ENCODE measurements around the gene EDEM2. TPM values are rescaled to one million over a fixed set of nuclear protein-coding genes. Genes with fewer than 3 reads are reported as not detected.

The EDEM2 gene
- total RNA-seq, 1 donor from 2014 or later: 33.4 TPM

DNA sequence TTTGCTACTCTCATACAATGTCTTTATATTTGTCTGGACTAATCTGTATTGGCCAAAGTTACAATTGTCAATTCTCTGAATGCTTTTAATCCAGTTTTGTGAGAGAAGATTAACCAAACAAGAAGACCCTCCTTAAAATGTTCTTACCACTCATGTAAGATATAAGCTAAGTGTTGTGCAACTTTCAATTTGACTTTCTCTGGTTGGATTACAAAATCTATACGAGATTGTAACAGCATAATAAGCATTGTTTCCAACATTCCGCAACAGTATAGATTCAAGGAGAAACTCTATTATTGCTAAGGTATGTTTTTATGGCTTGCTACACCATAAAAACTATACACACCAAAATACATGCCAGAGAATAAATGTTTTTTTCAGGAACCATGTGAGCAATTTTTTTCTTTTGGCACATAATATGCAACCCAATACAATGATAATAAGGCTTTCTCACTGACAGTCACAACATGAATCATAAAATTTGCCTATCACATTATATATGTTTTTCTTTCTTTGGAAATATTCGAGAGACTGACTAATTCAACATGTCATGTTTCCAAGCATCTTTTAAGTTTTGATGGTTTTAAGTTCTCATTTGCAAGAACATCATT lies 42.3 kb downstream of the EDEM2 start:
- H3K4me3 Mint-ChIP-seq (ENCODE audit: unreplicated experiment): no peak overlapping the region
- H3K79me2 ChIP-seq (ENCODE audit: insufficient read depth, low read length): no peaks in the 10 kb centered on the region
- TF ChIP-seq EZH2 (IDR thresholded peaks at IDR 0.05; ENCODE audit: insufficient read depth, low read length): no peak
- TF ChIP-seq, protein P1, sequence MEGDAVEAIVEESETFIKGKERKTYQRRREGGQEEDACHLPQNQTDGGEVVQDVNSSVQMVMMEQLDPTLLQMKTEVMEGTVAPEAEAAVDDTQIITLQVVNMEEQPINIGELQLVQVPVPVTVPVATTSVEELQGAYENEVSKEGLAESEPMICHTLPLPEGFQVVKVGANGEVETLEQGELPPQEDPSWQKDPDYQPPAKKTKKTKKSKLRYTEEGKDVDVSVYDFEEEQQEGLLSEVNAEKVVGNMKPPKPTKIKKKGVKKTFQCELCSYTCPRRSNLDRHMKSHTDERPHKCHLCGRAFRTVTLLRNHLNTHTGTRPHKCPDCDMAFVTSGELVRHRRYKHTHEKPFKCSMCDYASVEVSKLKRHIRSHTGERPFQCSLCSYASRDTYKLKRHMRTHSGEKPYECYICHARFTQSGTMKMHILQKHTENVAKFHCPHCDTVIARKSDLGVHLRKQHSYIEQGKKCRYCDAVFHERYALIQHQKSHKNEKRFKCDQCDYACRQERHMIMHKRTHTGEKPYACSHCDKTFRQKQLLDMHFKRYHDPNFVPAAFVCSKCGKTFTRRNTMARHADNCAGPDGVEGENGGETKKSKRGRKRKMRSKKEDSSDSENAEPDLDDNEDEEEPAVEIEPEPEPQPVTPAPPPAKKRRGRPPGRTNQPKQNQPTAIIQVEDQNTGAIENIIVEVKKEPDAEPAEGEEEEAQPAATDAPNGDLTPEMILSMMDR (IDR thresholded peaks at IDR 0.05; ENCODE audit: insufficient read depth, low read depth, low read length): no peak
- no peaks in the 10 kb centered on the region for H3K9me3 Mint-ChIP-seq (ENCODE audit: unreplicated experiment)
- no peaks in the 10 kb centered on the region for H3K27me3 Mint-ChIP-seq (ENCODE audit: low read depth, unreplicated experiment)
- H3K4me1 Mint-ChIP-seq (ENCODE audit: low read depth, unreplicated experiment): no peaks in the 10 kb centered on the region
- no peaks in the 10 kb centered on the region for H3K4me1 ChIP-seq (ENCODE audit: insufficient read depth, low read length)
- H3K27ac Mint-ChIP-seq (ENCODE audit: unreplicated experiment): no peak overlapping the region
- no peak for FAIRE-seq
- H3K4me2 ChIP-seq (ENCODE audit: low read length): no peak overlapping the region
- no peaks in the 10 kb centered on the region for H3K36me3 ChIP-seq (ENCODE audit: insufficient read depth, low read length)
- H3K9me3 ChIP-seq (ENCODE audit: insufficient read depth, low read depth, low read length): no peaks in the 10 kb centered on the region
- no peaks in the 10 kb centered on the region for H3K27me3 ChIP-seq (ENCODE audit: insufficient read depth, low read length)
- peaks cover 2% of the 10 kb centered on the region for H3K36me3 Mint-ChIP-seq (ENCODE audit: low read depth, unreplicated experiment)
- no peak overlapping the region for H3K4me3 ChIP-seq (ENCODE audit: insufficient read depth, low read depth, low read length)
- no peak overlapping the region for H3K27ac ChIP-seq (ENCODE audit: low read depth, low read length)
- DNase-seq (ENCODE audit: low read depth): no peak
- no peak overlapping the region for H3K9ac ChIP-seq (ENCODE audit: low read length)
- no peak overlapping the region for H2AFZ ChIP-seq (ENCODE audit: low read depth, low read length)
- no peaks in the 10 kb centered on the region for H4K20me1 ChIP-seq (ENCODE audit: insufficient read depth, low read length)

DNA sequence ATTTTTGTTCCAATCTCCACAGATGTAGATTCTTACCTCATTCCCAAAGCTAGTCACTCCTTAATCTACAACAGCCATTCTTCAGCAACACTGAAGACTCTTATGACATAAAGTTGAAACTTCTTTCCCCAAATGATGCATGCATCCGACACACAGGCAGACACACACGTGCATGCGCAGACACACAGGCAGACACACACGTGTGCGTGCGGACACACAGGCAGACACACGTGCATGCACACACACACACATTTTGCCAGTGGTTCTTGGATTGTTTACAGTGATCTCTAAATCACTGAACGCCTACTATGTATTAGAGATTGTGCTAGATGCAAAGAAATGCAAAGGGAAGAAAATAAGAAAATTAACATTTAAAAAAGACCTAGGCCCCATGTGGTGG lies 45.5 kb downstream of the EDEM2 start:
- Mint-ChIP-seq H3K4me3 (ENCODE audit: unreplicated experiment) (no peak overlapping the region), H3K27ac (ENCODE audit: unreplicated experiment) (no peak overlapping the region), H3K27me3 (ENCODE audit: low read depth, unreplicated experiment) (no peaks in the 10 kb centered on the region), H3K4me1 (ENCODE audit: low read depth, unreplicated experiment) (no peaks in the 10 kb centered on the region), H3K36me3 (ENCODE audit: low read depth, unreplicated experiment) (no peaks in the 10 kb centered on the region), H3K9me3 (ENCODE audit: unreplicated experiment) (no peaks in the 10 kb centered on the region)
- no peak overlapping the region for H3K9ac ChIP-seq (ENCODE audit: low read length)
- no peak for TF ChIP-seq EZH2 (IDR thresholded peaks at IDR 0.05; ENCODE audit: insufficient read depth, low read length)
- TF ChIP-seq, protein P1 (IDR thresholded peaks at IDR 0.05; ENCODE audit: insufficient read depth, low read depth, low read length): no peak
- no peaks in the 10 kb centered on the region for H3K36me3 ChIP-seq (ENCODE audit: insufficient read depth, low read length)
- FAIRE-seq (no peak), DNase-seq (ENCODE audit: low read depth) (no peak)
- no peak overlapping the region for H3K27ac ChIP-seq (ENCODE audit: low read depth, low read length)
- H3K9me3 ChIP-seq (ENCODE audit: insufficient read depth, low read depth, low read length): no peaks in the 10 kb centered on the region
- H3K79me2 ChIP-seq (ENCODE audit: insufficient read depth, low read length): no peaks in the 10 kb centered on the region
- no peaks in the 10 kb centered on the region for H4K20me1 ChIP-seq (ENCODE audit: insufficient read depth, low read length)
- H2AFZ ChIP-seq (ENCODE audit: low read depth, low read length): no peak overlapping the region
- no peak overlapping the region for H3K4me3 ChIP-seq (ENCODE audit: insufficient read depth, low read depth, low read length)
- no peak overlapping the region for H3K4me2 ChIP-seq (ENCODE audit: low read length)
- no peaks in the 10 kb centered on the region for H3K4me1 ChIP-seq (ENCODE audit: insufficient read depth, low read length)
- H3K27me3 ChIP-seq (ENCODE audit: insufficient read depth, low read length): no peaks in the 10 kb centered on the region

DNA sequence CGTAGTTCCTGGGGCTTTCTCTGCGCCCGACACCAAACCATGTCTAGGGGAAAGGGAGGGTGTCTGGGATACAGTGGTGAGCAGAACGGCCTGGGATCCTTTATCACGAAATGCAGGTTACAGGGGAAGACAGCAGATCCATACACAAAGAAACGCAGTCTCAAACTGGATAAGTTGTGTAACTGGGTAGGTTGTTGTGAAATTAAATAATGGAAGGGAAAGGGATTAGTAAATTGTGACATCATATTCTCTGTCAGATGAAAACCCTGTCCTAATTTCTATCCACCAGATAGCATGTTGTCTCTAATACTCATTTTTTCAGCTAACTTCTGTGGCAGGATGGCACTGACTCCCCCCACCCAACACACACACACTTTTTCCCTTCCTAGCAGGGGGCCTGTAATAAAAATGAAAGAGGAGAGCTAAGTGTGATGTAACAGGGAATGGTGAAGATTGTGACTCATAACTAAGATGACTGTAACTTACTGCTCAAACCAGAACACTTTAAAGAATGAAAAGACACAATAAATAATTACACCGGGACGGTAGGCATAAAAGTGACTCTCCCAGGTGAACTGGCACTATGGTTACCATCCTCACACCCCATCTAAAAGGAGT lies 53.8 kb downstream of the EDEM2 start:
- Mint-ChIP-seq H3K4me1 (ENCODE audit: low read depth, unreplicated experiment) (peaks cover 22% of the 10 kb centered on the region), H3K27ac (ENCODE audit: unreplicated experiment) (peak overlapping the region; percentile 99), H3K36me3 (ENCODE audit: low read depth, unreplicated experiment) (peaks cover 3% of the 10 kb centered on the region), H3K4me3 (ENCODE audit: unreplicated experiment) (peak overlapping the region; percentile 81), H3K27me3 (ENCODE audit: low read depth, unreplicated experiment) (no peaks in the 10 kb centered on the region), H3K9me3 (ENCODE audit: unreplicated experiment) (no peaks in the 10 kb centered on the region)
- DNase-seq (ENCODE audit: low read depth) (peak; percentile 72), FAIRE-seq (peak; percentile 66)
- no peaks in the 10 kb centered on the region for H3K27me3 ChIP-seq (ENCODE audit: insufficient read depth, low read length)
- H3K27ac ChIP-seq (ENCODE audit: low read depth, low read length): peak overlapping the region; percentile 94
- H3K4me2 ChIP-seq (ENCODE audit: low read length): peak overlapping the region; percentile 76
- H3K9me3 ChIP-seq (ENCODE audit: insufficient read depth, low read depth, low read length): no peaks in the 10 kb centered on the region
- peaks cover 24% of the 10 kb centered on the region for H3K4me1 ChIP-seq (ENCODE audit: insufficient read depth, low read length)
- peak overlapping the region; percentile 97 for H3K4me3 ChIP-seq (ENCODE audit: insufficient read depth, low read depth, low read length)
- peaks cover 40% of the 10 kb centered on the region for H3K79me2 ChIP-seq (ENCODE audit: insufficient read depth, low read length)
- peak overlapping the region; percentile 97 for H3K9ac ChIP-seq (ENCODE audit: low read length)
- H4K20me1 ChIP-seq (ENCODE audit: insufficient read depth, low read length): peaks cover 26% of the 10 kb centered on the region
- H3K36me3 ChIP-seq (ENCODE audit: insufficient read depth, low read length): no peaks in the 10 kb centered on the region
- TF ChIP-seq EZH2 (IDR thresholded peaks at IDR 0.05; ENCODE audit: insufficient read depth, low read length): no peak
- TF ChIP-seq, protein P1 (IDR thresholded peaks at IDR 0.05; ENCODE audit: insufficient read depth, low read depth, low read length): no peak
- H2AFZ ChIP-seq (ENCODE audit: low read depth, low read length): peak overlapping the region; percentile 84
